GM15510 (cell line): ENCODE data around the gene RBCK1.

Experiments used
- POLR2A ChIP-seq: IDR thresholded peaks from 3 replicates; pipeline ENCODE4 v1.6.1; 2011; ENCODE audit warnings: borderline replicate concordance; ENCODE audit not compliant: insufficient read length; ENCODE audit errors: extremely low read depth

Gene RBCK1

GRCh38 chr20:434661-435419 is 26.7 kb downstream of the RBCK1 start:
- no peak for TF ChIP-seq POLR2A

DNA sequence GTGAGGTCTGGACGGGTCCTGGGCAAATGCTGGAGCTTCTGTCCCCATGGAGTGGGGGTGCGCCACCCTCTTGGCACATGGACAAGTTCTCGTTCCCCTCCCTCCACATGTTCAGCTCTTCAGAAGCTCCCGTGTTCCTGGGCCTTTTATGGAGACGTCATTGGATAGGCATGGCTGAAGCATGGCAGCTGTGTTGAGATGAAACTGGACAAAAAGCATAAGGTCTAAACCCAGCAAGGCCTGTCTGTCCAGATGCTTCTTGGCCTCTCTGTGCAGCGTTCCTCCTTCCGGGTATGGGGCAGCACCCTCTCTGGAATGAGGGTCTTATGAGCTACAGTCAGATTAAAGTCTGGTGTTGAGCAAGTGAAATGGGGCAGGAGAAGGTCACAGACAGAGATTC is 27.5 kb downstream of the RBCK1 start:
- no peak for TF ChIP-seq POLR2A

GRCh38 chr20:436476-436875 is 28.4 kb downstream of the RBCK1 start:
- no peak for TF ChIP-seq POLR2A

DNA sequence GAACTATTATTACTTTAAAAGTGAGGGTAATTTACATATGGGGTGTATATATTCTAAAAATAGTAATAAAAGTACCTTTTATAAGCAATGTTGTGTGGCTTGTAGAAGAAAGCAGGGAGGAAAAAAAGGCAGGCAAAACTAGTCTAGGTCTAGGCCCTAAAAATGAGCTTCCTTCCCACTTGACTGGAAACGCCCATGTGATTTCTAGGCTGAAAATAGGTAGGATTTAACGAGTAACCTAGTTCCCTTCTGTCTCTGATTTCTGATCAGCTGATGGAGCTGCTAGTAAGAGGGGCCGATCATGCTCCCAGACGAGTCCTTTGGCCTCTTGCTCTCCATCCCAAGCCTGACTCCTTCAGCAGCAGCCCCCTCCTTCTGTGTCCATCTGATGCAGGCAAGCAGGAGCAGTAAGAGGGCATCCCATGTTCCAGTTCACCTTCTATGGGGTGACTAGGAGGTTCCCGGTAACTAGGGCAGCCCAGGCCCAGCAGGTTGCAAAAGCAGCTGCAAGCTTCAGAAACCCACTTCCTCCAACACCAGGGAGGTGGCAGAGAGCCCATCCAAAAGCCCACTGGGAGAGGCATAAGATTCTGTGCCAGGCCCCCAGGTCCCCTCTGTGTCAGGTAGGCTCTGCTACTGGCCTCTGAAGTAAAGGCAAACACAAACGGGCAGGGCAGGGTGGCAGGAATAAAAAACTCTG is 29.8 kb downstream of the RBCK1 start:
- no peak for TF ChIP-seq POLR2A

- TF ChIP-seq POLR2A: no peak
Observed at GRCh38 chr20:438571-439469, 30.7 kb downstream of the RBCK1 start.

GRCh38 chr20:440148-440547 is 32.0 kb downstream of the RBCK1 start:
- no peak for TF ChIP-seq POLR2A

DNA sequence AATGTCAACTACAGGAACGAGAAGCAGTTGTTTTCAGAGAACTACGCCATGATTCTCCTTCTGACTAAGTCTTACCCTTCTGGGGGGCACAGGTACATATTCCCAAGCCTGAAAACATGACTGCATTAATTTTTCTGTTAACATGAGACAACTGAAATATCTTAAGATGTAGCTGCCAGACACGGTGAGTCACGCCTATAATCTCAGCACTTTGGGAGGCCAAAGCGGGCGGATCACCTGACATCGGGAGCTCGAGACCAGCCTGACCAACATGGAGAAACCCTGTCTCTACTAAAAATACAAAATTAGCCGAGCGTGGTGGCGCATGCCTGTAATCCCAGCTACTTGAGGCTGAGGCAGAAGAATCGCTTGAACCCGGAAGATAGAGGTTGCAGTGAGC is 32.5 kb downstream of the RBCK1 start:
- no peak for TF ChIP-seq POLR2A

GRCh38 chr20:443223-443775 is 35.2 kb downstream of the RBCK1 start:
- TF ChIP-seq POLR2A: no peak

- TF ChIP-seq POLR2A: no peak
Observed at GRCh38 chr20:444117-444516, 36.0 kb downstream of the RBCK1 start.

DNA sequence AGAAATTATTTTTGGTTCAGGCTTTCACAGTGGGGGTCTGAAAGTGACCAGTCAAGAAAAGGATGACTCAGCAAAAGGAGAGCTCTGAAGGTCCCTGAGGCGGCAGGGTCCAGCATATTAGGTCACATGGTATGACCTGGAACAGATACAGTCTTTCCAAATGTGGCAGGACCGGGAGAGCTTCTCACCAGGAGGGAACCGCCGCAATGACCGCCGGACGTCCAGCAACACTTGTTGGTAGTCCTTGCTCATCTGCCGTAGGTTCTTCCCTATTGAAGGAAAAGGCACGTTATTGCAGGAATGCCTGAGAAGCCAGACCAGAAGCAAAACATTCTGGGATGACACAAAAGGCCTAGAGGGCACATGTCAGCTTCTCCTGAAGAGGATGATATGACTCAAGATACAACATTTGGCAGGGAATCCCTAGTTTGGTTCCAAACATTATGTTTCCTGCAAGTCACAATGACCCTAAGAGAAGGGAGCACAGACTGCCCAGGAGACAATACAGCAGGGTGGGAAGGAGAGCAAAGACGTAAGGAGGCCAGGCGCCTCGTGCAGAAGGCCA is 36.8 kb downstream of the RBCK1 start:
- TF ChIP-seq POLR2A: no peak

- TF ChIP-seq POLR2A: no peak
Observed at GRCh38 chr20:445514-446336, 37.6 kb downstream of the RBCK1 start.

DNA sequence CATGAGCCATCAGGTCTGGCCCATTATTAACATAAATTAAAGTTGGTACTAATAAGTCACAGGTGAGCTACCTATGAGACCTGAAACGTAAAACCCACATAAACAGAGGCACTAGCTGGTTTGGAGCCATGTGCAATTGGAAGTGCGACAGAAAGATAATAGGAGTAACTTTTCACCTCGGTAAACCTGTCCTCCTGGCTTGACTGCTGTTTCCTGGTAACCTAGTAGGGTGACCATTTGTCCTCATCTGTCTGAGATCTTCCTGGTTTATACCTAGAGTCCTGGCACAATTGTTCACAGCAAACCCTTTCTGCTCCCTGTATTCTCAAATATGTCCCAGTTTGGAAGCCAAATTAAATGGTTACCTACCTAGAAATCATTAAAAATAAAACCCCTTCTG is 46.9 kb downstream of the RBCK1 start:
- TF ChIP-seq POLR2A: no peak

GRCh38 chr20:458776-459175 is 50.7 kb downstream of the RBCK1 start:
- TF ChIP-seq POLR2A: no peak

DNA sequence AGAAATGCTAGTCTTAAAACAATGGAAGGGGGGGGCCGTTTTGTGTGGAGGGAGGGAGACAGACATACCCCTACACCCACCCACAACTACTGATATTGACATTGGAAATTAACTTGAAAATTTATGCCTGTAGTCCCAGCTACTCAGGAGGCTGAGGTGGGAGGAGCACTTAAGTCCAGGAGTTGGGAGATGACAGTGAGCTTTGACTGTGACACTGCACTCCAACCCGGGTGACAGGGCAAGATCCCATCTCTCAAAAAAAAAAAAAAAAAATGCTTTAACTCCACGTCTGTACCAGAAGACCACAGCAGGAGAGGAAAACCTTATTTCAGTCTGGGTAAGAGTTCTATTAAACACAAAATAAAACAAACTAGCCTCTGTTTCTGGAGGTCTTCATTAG is 52.1 kb downstream of the RBCK1 start:
- no peak for TF ChIP-seq POLR2A
